ENCODE data around the gene SYNDIG1.

Gene SYNDIG1

GRCh38 chr20:24560571-24561491 lies 91.4 kb downstream of the SYNDIG1 start:
- no peak for DNase-seq (ENCODE audit: low read depth in 3 of 3)

- DNase-seq (ENCODE audit: low read depth in 3 of 3): no peak
Measured at GRCh38 chr20:24565835-24566351, 96.5 kb downstream of the SYNDIG1 start.

- no peak for DNase-seq (ENCODE audit: low read depth in 3 of 3)
Measured at GRCh38 chr20:24566656-24567055, 97.2 kb downstream of the SYNDIG1 start.

GRCh38 chr20:24567508-24567907 lies 98.1 kb downstream of the SYNDIG1 start:
- DNase-seq (ENCODE audit: low read depth in 3 of 3): no peak

GRCh38 chr20:24568842-24569241 lies 99.4 kb downstream of the SYNDIG1 start:
- DNase-seq (ENCODE audit: low read depth in 3 of 3): no peak

GRCh38 chr20:24571159-24571558 lies 101.7 kb downstream of the SYNDIG1 start:
- no peak for DNase-seq (ENCODE audit: low read depth in 3 of 3)

GRCh38 chr20:24572140-24572539 lies 102.7 kb downstream of the SYNDIG1 start:
- no peak for DNase-seq (ENCODE audit: low read depth in 3 of 3)

GRCh38 chr20:24572862-24573261 lies 103.4 kb downstream of the SYNDIG1 start:
- no peak for DNase-seq (ENCODE audit: low read depth in 3 of 3)

GRCh38 chr20:24573557-24573956 lies 104.1 kb downstream of the SYNDIG1 start:
- no peak for DNase-seq (ENCODE audit: low read depth in 3 of 3)

- no peak for DNase-seq (ENCODE audit: low read depth in 3 of 3)
Measured at GRCh38 chr20:24574307-24574706, 104.9 kb downstream of the SYNDIG1 start.

- no peak for DNase-seq (ENCODE audit: low read depth in 3 of 3)
Measured at GRCh38 chr20:24574797-24575196, 105.4 kb downstream of the SYNDIG1 start.

GRCh38 chr20:24575811-24576210 lies 106.4 kb downstream of the SYNDIG1 start:
- no peak for DNase-seq (ENCODE audit: low read depth in 3 of 3)

GRCh38 chr20:24576447-24576846 lies 107.0 kb downstream of the SYNDIG1 start:
- no peak for DNase-seq (ENCODE audit: low read depth in 3 of 3)

GRCh38 chr20:24577271-24577909 lies 108.0 kb downstream of the SYNDIG1 start:
- no peak for DNase-seq (ENCODE audit: low read depth in 3 of 3)

GRCh38 chr20:24578567-24579415 lies 109.4 kb downstream of the SYNDIG1 start:
- no peak for DNase-seq (ENCODE audit: low read depth in 3 of 3)

GRCh38 chr20:24579475-24579874 lies 110.0 kb downstream of the SYNDIG1 start:
- no peak for DNase-seq (ENCODE audit: low read depth in 3 of 3)

GRCh38 chr20:24580006-24580405 lies 110.6 kb downstream of the SYNDIG1 start:
- DNase-seq (ENCODE audit: low read depth in 3 of 3): no peak

GRCh38 chr20:24580855-24581254 lies 111.4 kb downstream of the SYNDIG1 start:
- no peak for DNase-seq (ENCODE audit: low read depth in 3 of 3)

- no peak for DNase-seq (ENCODE audit: low read depth in 3 of 3)
Measured at GRCh38 chr20:24581443-24582170, 112.2 kb downstream of the SYNDIG1 start.

GRCh38 chr20:24582373-24583168 lies 113.1 kb downstream of the SYNDIG1 start:
- DNase-seq (ENCODE audit: low read depth in 3 of 3): no peak

Measured in stimulated activated CD4-positive, alpha-beta T cell treated with anti-CD3 and anti-CD28 coated beads, TNF-alpha, amount 100 ng/mL, for 24 hours (primary cell).